HL-60 (cell line): ENCODE results near the gene VPS9D1.

Experiments used
- CTCF ChIP-seq: IDR thresholded peaks from one replicate; pipeline ENCODE4 v1.5.1; 2011; ENCODE audit warnings: low read length, control low read depth, inconsistent platforms; ENCODE audit not compliant: insufficient read depth
- GABPA ChIP-seq: IDR thresholded peaks from 2 replicates; pipeline ENCODE4 v1.6.1; 2012; ENCODE audit warnings: low read depth
- POLR2AphosphoS5 ChIP-seq: IDR thresholded peaks from 2 replicates; pipeline ENCODE4 v1.6.1; 2012; ENCODE audit warnings: low read depth
- REST ChIP-seq: IDR thresholded peaks from 2 replicates; pipeline ENCODE4 v1.6.1; 2012; ENCODE audit warnings: low read depth; ENCODE audit not compliant: insufficient replicate concordance

GRCh38 chr16:89693931-89694783 is 26.5 kb downstream of the VPS9D1 start:
- TF ChIP-seq CTCF (no peak), REST (no peak), POLR2AphosphoS5 (no peak), GABPA (no peak)
